AG09309 (cell line): ENCODE data around the gene TMEM132A.

Experiments
- DNase-seq: peaks from one replicate; pipeline ENCODE4 v3.0.0-alpha.2; 2010; ENCODE audit warnings: low read depth
- H3K4me3 ChIP-seq: 2 replicates; pipeline ENCODE4 v1.5.1; 2011; ENCODE audit warnings: mild to moderate bottlenecking, low read depth, low read length, moderate library complexity; ENCODE audit not compliant: control insufficient read depth
- TF ChIP-seq, protein P1 (sequence below): IDR thresholded peaks from 2 replicates; pipeline ENCODE4 v1.5.1; 2011; ENCODE audit warnings: mild to moderate bottlenecking, low read depth, low read length, inconsistent platforms; ENCODE audit not compliant: insufficient read depth, control insufficient read depth; ENCODE audit errors: missing control alignments

Gene TMEM132A

DNA sequence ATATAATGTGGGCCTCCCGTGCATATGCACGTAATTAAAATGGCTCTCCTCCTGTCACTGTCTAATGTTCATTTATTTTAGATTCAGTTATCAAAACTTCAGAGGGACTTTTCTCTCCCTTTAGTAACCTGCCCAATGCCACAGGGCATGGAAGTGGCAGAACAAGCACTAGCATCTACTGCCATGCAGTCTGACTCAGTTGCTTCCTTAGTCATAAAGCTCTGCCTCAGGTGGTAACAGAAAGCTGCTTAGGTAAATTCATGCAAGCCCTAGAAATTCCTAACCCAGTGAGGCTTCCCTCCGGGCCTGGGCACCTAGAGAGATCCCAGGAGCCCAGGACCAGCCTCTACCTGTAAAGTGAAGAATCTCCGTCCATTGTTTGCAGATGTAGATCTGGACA is 26.8 kb upstream of the TMEM132A start:
- TF ChIP-seq, protein P1, sequence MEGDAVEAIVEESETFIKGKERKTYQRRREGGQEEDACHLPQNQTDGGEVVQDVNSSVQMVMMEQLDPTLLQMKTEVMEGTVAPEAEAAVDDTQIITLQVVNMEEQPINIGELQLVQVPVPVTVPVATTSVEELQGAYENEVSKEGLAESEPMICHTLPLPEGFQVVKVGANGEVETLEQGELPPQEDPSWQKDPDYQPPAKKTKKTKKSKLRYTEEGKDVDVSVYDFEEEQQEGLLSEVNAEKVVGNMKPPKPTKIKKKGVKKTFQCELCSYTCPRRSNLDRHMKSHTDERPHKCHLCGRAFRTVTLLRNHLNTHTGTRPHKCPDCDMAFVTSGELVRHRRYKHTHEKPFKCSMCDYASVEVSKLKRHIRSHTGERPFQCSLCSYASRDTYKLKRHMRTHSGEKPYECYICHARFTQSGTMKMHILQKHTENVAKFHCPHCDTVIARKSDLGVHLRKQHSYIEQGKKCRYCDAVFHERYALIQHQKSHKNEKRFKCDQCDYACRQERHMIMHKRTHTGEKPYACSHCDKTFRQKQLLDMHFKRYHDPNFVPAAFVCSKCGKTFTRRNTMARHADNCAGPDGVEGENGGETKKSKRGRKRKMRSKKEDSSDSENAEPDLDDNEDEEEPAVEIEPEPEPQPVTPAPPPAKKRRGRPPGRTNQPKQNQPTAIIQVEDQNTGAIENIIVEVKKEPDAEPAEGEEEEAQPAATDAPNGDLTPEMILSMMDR: no peak
- no peak overlapping the region for H3K4me3 ChIP-seq
- no peak for DNase-seq

DNA sequence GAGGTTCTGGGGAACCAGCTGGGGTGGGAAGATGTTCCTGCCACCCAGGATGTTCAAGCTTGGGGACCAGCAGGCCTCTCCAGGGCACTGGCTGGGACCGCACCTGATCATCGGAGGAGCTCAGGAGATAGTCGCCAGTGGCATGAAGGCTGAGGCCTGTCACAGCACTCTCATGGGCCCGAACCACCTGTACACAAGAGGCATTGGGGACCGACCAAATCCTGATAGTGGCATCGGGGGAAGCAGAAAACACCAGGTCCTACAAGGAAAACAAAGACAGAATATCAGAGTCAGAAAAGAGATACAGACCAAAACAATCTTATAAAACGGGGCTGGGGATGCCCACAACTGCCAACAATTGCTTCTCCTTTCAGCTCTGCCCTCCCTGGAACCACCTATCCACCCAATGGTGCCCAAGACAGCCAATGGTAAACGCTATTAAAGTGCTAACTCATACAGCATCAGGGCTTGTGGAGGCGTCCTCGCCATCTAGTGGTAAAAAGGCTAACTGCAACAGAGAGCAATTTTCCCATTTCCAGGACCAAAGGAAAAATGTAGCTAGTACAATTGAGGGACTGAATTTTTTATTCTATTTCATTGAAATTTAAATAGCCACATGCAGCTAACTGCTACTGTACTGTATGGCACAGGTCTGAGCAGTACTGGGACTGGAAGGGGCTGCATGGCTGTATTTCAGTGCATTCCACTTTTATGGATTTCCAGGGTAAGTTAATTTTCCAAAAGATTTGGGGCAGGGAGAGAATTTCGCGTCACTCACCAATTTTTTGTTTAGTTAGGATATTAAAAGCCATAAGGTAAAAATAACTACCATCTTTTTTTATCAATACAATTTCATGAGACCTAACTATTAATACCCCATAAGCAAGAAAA is 25.0 kb upstream of the TMEM132A start:
- no peak overlapping the region for H3K4me3 ChIP-seq
- no peak for DNase-seq
- TF ChIP-seq, protein P1: peak; percentile 94

DNA sequence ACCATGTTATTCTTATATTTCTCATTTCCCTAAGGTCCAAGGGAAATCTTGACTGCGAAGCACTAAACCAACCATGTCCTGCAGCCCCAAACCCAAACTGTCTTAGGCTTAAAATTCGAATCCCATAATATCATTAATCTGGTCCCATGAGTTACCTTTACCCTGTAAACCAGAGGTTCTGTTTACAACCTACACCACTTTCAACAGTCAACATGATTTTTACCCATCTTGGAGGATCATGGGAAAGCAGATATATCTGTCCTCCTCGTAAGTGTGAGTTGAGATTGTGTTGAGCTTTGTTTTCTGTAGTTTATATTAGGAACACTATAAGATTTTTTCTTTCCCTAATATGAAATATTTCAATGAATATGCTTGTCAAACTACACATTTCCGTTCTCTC is 24.3 kb upstream of the TMEM132A start:
- no peak overlapping the region for H3K4me3 ChIP-seq
- TF ChIP-seq, protein P1: no peak

DNA sequence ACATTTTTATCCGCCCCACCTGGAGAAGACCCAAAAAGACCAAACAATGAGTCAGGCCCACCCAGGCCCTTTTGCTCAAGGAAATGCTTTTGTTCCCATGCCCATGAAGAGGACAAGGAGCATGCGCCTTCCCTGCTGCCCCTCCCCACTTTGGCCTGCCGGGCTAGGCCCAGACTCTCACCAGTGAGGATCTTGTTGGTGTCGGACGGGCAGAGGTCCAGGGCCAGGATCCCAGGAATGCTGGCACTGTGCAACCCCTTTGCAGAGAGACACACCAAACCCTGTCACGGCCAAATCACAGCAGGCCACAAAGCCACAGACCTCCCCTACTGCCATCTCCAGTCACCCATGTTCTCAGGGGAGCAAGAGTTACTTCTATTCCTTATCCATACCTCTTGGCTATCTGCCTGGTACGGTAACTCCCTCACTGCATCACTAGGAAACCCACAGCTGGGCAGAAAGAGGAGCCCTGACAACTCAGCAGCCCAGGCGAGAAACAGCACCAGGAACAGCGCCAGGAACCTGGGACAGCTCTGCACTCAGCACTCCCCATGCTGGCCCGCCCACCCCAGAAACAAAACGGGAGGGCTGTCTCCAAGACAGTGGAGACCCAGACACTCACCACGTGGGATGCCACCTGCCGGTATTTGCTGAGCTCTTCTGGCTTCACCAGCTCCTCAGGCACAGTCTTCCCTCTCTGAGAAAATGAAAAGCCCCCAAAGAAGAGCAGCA is 23.4 kb upstream of the TMEM132A start:
- H3K4me3 ChIP-seq: no peak overlapping the region
- no peak for DNase-seq
- TF ChIP-seq, protein P1: no peak

More for the DNA sequence above, 24.3 kb upstream of the TMEM132A start:
- DNase-seq: no peak

DNA sequence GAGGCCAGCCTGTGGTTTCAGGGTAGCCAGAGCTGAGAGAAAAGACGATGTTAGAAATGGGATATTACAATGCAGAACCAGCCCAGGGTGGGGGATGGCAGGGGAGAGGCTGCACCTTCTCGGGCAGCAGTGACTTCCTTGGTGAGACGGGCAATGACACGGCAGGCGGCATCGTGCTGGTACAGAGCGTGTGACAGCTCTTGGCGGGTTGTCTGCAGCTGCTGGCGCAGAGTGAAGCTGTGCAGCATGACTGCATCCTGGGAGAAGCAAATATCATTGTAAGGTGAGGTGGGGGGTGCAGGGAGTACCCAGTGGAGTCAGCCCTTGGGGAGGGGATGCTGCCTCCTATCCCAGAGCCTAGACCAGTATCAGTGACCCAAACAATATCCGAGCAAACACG is 21.6 kb upstream of the TMEM132A start:
- TF ChIP-seq, protein P1: no peak

DNA sequence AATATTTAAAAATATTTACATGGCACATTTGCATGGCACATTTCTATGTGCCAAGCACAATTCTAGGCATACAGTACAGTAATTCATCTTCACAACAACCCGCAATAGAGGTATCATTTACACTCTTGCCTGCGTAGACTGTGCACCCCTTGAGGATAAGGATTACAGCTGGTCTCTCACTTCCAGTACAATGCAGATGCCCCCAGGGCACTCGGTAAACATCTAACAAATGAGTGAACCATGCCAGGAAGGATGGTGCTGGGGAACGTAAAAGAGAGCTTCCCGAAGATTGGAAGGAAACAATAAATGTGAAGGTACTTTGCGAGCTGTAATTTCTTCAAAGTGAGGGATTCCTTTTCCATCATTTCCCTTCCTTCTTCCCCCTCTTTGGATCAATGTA is 19.2 kb upstream of the TMEM132A start:
- peak overlapping the region; percentile 65 for H3K4me3 ChIP-seq
- no peak for DNase-seq
- TF ChIP-seq, protein P1: no peak

More for the DNA sequence above, 21.6 kb upstream of the TMEM132A start:
- no peak overlapping the region for H3K4me3 ChIP-seq
- DNase-seq: no peak
